Upper lobe of left lung (tissue), 6 donors: ENCODE data around the gene MATK. TPM values are rescaled to one million over a fixed set of nuclear protein-coding genes. Genes with fewer than 3 reads are reported as not detected.
A peak's percentile ranks its signal among the peaks of the same experiment; 100 is the strongest.

Experiments
- ATAC-seq, 2 donors: fragments of 200-7000 bp; cut with Tn5 transposase; one replicate each; pipeline ENCODE4 v1.9.1; 2022; ENCODE audit warnings: mild to moderate bottlenecking in 2 of 2, moderate library complexity in 2 of 2; ENCODE audit not compliant: low FRiP score in 2 of 2
- DNase-seq, 2 donors: peaks; one replicate each; pipeline ENCODE4 v3.0.0-alpha.2; 2019 to 2020
- H3K27ac ChIP-seq, 4 donors: fragments of 200-600 bp; sonication (generic); one replicate each; pipeline ENCODE4 v1.5.1; 2016 to 2019
- H3K27me3 ChIP-seq, 4 donors: fragments of 200-600 bp; sonication (generic); one replicate each; pipeline ENCODE4 v1.5.1; 2017 to 2019
- H3K36me3 ChIP-seq, 4 donors: fragments of 200-600 bp; sonication (generic); one replicate each; pipeline ENCODE4 v1.5.1; 2016 to 2019
- H3K4me1 ChIP-seq, 4 donors: fragments of 200-600 bp; sonication (generic); one replicate each; pipeline ENCODE4 v1.5.1; 2018 to 2019
- H3K4me3 ChIP-seq, 4 donors: fragments of 200-600 bp; sonication (generic); one replicate each; pipeline ENCODE4 v1.5.1; 2017 to 2019; ENCODE audit warnings: mild to moderate bottlenecking in 2 of 4, moderate library complexity in 1 of 4
- H3K9me3 ChIP-seq, 4 donors: fragments of 200-600 bp; sonication (generic); one replicate each; pipeline ENCODE4 v1.5.1; 2018 to 2019
- CTCF ChIP-seq, 6 experiments: fragments of 450-650 bp in 4 of 6; fragments of 200-600 bp in 2 of 6; sonication (generic) in 2 of 6; IDR thresholded peaks; one replicate each; pipeline ENCODE4 v1.5.1; 2016 to 2019; ENCODE audit warnings: antibody characterized with exemption in 6 of 6
- EP300 ChIP-seq, 4 donors: sonication (generic); formaldehyde crosslinking; IDR thresholded peaks; one replicate each; pipeline ENCODE4 v1.5.1; 2017; ENCODE audit warnings: antibody characterized with exemption in 4 of 4, control low read depth in 2 of 4
- POLR2A ChIP-seq, 4 donors: fragments of 450-650 bp; IDR thresholded peaks; one replicate each; pipeline ENCODE4 v1.5.1; 2016 to 2017; ENCODE audit warnings: antibody characterized with exemption in 4 of 4, mild to moderate bottlenecking in 2 of 4
- POLR2AphosphoS5 ChIP-seq, 2 donors: sonication (generic); formaldehyde crosslinking; IDR thresholded peaks; one replicate each; pipeline ENCODE4 v1.5.1; 2017; ENCODE audit warnings: antibody characterized with exemption in 2 of 2
- WGBS, 2 donors: methylation state at CpG; one replicate each; pipeline ENCODE4 v1.1.5; 2017 to 2018; 5-methylcytosine and 5-hydroxymethylcytosine counted together
- total RNA-seq, 6 donors: library from RNA; depleted of rRNA in 4 of 6; stranded (reverse); fragments of >200 nt in 4 of 6; gene quantifications; one replicate each; pipeline versions ENCODE4 v1.1.0 to v1.2.1, GENCODE V29; 2016 to 2021
- donor health status: DM: no; HTN: no; CAD: no; lungs with moderate emphysema.
- donor health status: DM: no; HTN: yes; CAD: no; lungs with severe emphysema.

MATK gene
- total RNA-seq, 6 donors from 2014 or later: 9.6 to 20.1 (median 13.1) TPM

GRCh38 chr19:3738477-3739220 lies 47.5 kb downstream of the MATK start:
- 88 to 93% methylated on average over 30 to 32 of the region's 32 CpGs for WGBS, 2 donors
- no peaks in the 10 kb centered on the region for H3K4me1 ChIP-seq
- peaks cover 4 to 27% (median 9%) of the 10 kb centered on the region in 4 donors for H3K36me3 ChIP-seq
- H3K9me3 ChIP-seq: no peaks in the 10 kb centered on the region
- peak in 1 of 2 donors; percentile 77 for DNase-seq
- no peaks in the 10 kb centered on the region for H3K27me3 ChIP-seq
- TF ChIP-seq EP300 (IDR thresholded peaks at IDR 0.05): no peak
- TF ChIP-seq POLR2A (IDR thresholded peaks at IDR 0.05): no peak
- no peak for TF ChIP-seq CTCF (IDR thresholded peaks at IDR 0.05)
- TF ChIP-seq POLR2AphosphoS5 (IDR thresholded peaks at IDR 0.05): no peak
- H3K27ac ChIP-seq: no peak overlapping the region
- no peak overlapping the region for H3K4me3 ChIP-seq
- ATAC-seq: no peak

DNA sequence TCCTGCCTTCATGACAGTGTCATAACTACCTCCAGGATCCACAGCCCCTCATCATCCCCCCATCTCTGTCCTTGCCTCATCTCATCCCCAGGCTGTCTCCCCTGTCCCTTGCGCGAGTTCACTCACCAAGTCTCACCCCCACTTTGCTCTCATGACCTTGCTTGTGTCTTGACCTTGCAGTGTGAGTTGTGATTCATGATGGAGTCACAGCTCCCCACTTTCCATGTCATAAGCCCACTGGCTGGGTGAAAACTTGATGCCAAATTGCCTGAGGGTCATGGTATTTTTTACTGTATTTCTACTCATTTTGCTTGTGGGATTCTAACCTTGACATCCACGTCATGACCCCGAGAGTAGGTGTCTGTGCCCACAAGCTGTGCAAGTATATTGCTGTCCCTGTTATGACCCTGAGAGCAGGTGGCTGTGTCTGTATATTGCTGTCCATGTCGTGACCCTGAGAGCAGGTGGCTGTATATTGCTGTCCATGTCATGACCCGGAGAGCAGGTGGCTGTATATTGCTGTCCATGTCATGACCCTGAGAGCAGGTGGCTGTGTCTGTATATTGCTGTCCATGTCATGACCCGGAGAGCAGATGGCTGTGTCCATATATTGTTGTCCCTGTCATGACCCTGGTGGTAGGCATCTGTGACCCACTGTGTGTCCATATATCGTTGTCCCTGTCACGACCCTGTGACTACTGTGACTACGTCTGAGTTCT lies 48.5 kb downstream of the MATK start:
- Histone ChIP-seq H3K9me3 (no peaks in the 10 kb centered on the region), H3K27ac (no peak overlapping the region), H3K4me3 (no peak overlapping the region), H3K27me3 (no peaks in the 10 kb centered on the region), H3K4me1 (no peaks in the 10 kb centered on the region), H3K36me3 (peaks cover 4 to 27% (median 9%) of the 10 kb centered on the region in 4 donors)
- no peak for ATAC-seq
- WGBS, 2 donors: 85% methylated on average over 9 to 10 of the region's 10 CpGs
- no peak for DNase-seq
- TF ChIP-seq POLR2A (IDR thresholded peaks at IDR 0.05) (no peak), EP300 (IDR thresholded peaks at IDR 0.05) (no peak), CTCF (IDR thresholded peaks at IDR 0.05) (no peak), POLR2AphosphoS5 (IDR thresholded peaks at IDR 0.05) (no peak)

DNA sequence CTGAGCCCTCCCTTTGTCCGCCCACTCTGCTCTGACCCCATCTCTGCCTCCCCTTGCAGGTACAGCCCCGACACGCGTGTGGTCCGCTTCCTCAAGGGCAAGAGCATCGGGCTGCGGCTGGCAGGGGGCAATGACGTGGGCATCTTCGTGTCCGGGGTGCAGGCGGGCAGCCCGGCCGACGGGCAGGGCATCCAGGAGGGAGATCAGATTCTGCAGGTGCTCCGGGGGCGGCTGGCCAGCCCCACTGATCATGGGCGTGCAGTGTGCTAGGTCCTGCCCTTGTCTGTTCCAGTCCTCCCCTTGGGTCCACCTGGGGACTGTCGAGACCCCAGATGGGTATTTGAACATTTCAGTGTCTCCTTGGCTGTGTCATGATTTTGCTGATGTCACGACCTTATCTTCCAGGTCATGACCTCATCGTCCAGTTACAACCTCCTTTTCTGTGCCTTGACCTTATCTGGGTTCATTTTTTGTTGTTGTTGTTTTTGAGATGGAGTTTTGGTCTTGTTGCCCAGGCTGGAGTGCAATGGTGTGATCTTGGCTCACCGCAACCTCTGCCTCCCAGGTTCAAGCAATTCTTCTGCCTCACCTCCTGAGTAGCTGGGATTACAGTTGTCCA lies 50.0 kb downstream of the MATK start:
- 81 to 86% methylated on average over 8 to 21 of the region's 21 CpGs for WGBS, 2 donors
- no peaks in the 10 kb centered on the region for H3K27me3 ChIP-seq
- no peak overlapping the region for H3K4me3 ChIP-seq
- DNase-seq: no peak
- H3K9me3 ChIP-seq: no peaks in the 10 kb centered on the region
- no peak for TF ChIP-seq CTCF (IDR thresholded peaks at IDR 0.05)
- no peak for TF ChIP-seq POLR2A (IDR thresholded peaks at IDR 0.05)
- no peak for TF ChIP-seq POLR2AphosphoS5 (IDR thresholded peaks at IDR 0.05)
- no peak for TF ChIP-seq EP300 (IDR thresholded peaks at IDR 0.05)
- H3K4me1 ChIP-seq: no peaks in the 10 kb centered on the region
- no peak for ATAC-seq
- no peak overlapping the region for H3K27ac ChIP-seq
- peaks cover 4 to 22% (median 9%) of the 10 kb centered on the region in 4 donors for H3K36me3 ChIP-seq

DNA sequence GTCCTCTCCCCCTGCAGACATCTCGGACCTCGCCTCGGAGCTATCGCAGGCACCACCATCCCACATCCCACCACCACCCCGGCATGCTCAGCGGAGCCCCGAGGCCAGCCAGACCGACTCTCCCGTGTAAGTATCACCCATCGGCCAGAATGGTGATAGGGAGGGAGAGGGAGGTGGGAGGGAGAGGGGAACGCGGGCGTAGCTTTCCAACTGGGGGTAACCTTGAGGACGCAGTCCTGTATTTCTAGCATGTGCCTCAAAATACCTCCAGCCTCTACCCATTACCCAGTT lies 51.9 kb downstream of the MATK start:
- H3K4me1 ChIP-seq: no peaks in the 10 kb centered on the region
- TF ChIP-seq POLR2AphosphoS5 (IDR thresholded peaks at IDR 0.05) (no peak), POLR2A (IDR thresholded peaks at IDR 0.05) (no peak), CTCF (IDR thresholded peaks at IDR 0.05) (no peak), EP300 (IDR thresholded peaks at IDR 0.05) (no peak)
- H3K4me3 ChIP-seq: no peak overlapping the region
- ATAC-seq (no peak), DNase-seq (no peak)
- no peaks in the 10 kb centered on the region for H3K27me3 ChIP-seq
- H3K36me3 ChIP-seq: peaks cover 4 to 14% (median 6%) of the 10 kb centered on the region in 4 donors
- WGBS, 2 donors: 89 to 90% methylated on average over 14 of the region's 14 CpGs
- no peak overlapping the region for H3K27ac ChIP-seq
- peaks cover 0 to 1% (median 0%) of the 10 kb centered on the region in 4 donors for H3K9me3 ChIP-seq
